NCI-H146 (cell line): ENCODE measurements around the gene INO80.
A peak's percentile ranks its signal among the peaks of the same experiment; 100 is the strongest.
"Not testable (repeated sequence)": the region's sequence is repeated elsewhere in the genome, so short reads cannot be mapped to it uniquely, and the experiment has no call there.

Source experiments
- DNase-seq: peaks from one replicate; lab custom pipeline; 2025; lab: John Stamatoyannopoulos, UW

The INO80 gene

GRCh38 chr15:41116116-41116961 is at the start of gene INO80:
INO80 (minus strand) TSS chr15:41116280; CDS start chr15:41096310, 19,970 bp downstream.
- peak; percentile 95 for DNase-seq

- no peak for DNase-seq
Measured at GRCh38 chr15:41161736-41162135, 45.7 kb upstream of the INO80 start.

GRCh38 chr15:41161336-41161735 is 45.3 kb upstream of the INO80 start:
- no peak for DNase-seq

GRCh38 chr15:41160639-41161315 is 44.7 kb upstream of the INO80 start:
- DNase-seq = no peak

GRCh38 chr15:41154412-41154811 is 38.3 kb upstream of the INO80 start:
- no peak for DNase-seq

GRCh38 chr15:41153733-41154132 is 37.7 kb upstream of the INO80 start:
- no peak for DNase-seq

- DNase-seq = no peak
Measured at GRCh38 chr15:41151451-41152005, 35.4 kb upstream of the INO80 start.

- no peak for DNase-seq
Measured at GRCh38 chr15:41150279-41150678, 34.2 kb upstream of the INO80 start.

GRCh38 chr15:41148065-41148464 is 32.0 kb upstream of the INO80 start:
- DNase-seq = no peak

GRCh38 chr15:41139619-41140018 is 23.5 kb upstream of the INO80 start:
- DNase-seq = no peak

GRCh38 chr15:41139112-41139511 is 23.0 kb upstream of the INO80 start:
- DNase-seq = not testable (repeated sequence)

- DNase-seq = not testable (repeated sequence)
Measured at GRCh38 chr15:41135580-41135979, 19.5 kb upstream of the INO80 start.

- no peak for DNase-seq
Measured at GRCh38 chr15:41133454-41133853, 17.4 kb upstream of the INO80 start.

GRCh38 chr15:41132094-41132493 is 16.0 kb upstream of the INO80 start:
- DNase-seq = not testable (repeated sequence)

GRCh38 chr15:41128174-41128902 is 12.3 kb upstream of the INO80 start:
- no peak for DNase-seq

GRCh38 chr15:41125931-41126642 is 10.0 kb upstream of the INO80 start:
- peak; percentile 4 for DNase-seq

- DNase-seq = no peak
Measured at GRCh38 chr15:41125063-41125669, 9.1 kb upstream of the INO80 start.

- no peak for DNase-seq
Measured at GRCh38 chr15:41124058-41124457, 8.0 kb upstream of the INO80 start.

- DNase-seq = no peak
Measured at GRCh38 chr15:41122849-41123248, 6.8 kb upstream of the INO80 start.

- no peak for DNase-seq
Measured at GRCh38 chr15:41121951-41122350, 5.9 kb upstream of the INO80 start.

GRCh38 chr15:41116962-41117252 is 827 bp upstream of the INO80 start:
- no peak for DNase-seq
